Placental epithelial cell (primary cell): ENCODE data around the gene TUBB1. TPM values are rescaled to one million over a fixed set of nuclear protein-coding genes. Genes with fewer than 3 reads are reported as not detected.

Experiments
- total RNA-seq: library from RNA; depleted of rRNA; stranded (reverse); fragments of >200 nt; gene quantifications from 2 replicates; pipeline ENCODE4 v1.2.3, GENCODE V29; 2012

The TUBB1 gene
- total RNA-seq = not detected in 2 replicates

DNA sequence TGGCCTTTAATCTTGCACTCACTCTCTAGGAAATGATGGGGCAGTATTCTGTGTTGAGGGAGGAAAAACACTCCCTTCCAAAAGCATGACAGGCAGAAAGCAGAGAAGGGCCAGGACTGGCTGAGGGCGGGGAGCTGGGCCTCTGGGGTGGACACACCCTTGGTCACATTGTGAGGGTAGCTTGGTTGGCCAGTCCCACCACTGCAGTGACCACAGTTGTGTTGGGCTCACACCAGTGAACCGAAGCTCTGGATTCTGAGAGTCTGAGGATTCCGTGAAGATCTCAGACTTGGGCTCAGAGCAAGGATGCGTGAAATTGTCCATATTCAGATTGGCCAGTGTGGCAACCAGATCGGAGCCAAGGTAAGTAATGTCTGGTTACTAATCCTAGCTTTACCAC lies at the start of gene TUBB1:
Gene TUBB1 (plus strand): TSS at position 213 of the 400 bp plus-strand sequence. CDS start 94 bp downstream, at position 307.

GRCh38 chr20:58980711-58981627 lies 38.3 kb upstream of the TUBB1 start, which contains the start of gene NELFCD:
TSS of gene NELFCD (plus strand) at chr20:58981256. CDS start at chr20:58981310, 54 bp downstream.

GRCh38 chr20:59006864-59007664 lies 12.2 kb upstream of the TUBB1 start, which contains the start of gene CTSZ:
TSS of gene CTSZ (minus strand) at chr20:59007254. CDS start at chr20:59007128, 126 bp downstream.

DNA sequence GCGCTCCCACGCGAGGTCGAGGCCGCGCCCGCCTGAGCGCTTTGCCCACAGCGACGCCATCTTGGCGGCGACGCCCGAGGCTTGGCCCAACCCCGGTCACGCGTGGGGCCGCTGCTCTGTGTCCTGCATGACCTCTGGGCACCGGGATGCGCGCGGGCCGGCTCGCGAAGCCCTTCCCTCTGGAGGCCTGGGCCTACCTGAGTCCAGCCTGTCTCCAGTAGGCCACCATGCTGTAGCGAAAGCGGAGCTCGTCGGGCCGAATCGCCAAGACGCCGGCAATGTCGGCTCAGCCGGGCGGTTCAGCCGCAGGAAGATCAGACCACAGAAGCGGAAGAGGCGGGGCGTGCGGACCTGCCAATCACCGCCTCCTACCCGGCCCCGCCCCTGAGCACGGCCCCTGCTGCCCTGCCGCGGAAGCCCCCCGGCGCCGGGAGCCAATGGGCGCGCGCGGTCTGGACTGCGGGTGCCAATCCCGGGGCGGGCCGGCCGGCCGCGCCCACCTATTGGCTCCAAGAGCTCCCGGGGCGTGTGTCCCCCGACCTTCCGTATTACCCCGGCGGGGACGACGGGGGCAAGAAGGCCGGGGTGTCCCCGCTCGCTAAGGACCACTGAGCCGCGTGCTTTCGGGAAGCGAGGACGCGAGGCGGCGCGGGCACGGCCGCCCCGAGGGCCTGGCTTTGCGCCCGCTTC lies 12.9 kb downstream of the TUBB1 start, which contains the start of gene ATP5F1E:
Gene ATP5F1E (minus strand): TSS at position 313 of the 690 bp plus-strand sequence. CDS start 84 bp downstream, at position 229.

DNA sequence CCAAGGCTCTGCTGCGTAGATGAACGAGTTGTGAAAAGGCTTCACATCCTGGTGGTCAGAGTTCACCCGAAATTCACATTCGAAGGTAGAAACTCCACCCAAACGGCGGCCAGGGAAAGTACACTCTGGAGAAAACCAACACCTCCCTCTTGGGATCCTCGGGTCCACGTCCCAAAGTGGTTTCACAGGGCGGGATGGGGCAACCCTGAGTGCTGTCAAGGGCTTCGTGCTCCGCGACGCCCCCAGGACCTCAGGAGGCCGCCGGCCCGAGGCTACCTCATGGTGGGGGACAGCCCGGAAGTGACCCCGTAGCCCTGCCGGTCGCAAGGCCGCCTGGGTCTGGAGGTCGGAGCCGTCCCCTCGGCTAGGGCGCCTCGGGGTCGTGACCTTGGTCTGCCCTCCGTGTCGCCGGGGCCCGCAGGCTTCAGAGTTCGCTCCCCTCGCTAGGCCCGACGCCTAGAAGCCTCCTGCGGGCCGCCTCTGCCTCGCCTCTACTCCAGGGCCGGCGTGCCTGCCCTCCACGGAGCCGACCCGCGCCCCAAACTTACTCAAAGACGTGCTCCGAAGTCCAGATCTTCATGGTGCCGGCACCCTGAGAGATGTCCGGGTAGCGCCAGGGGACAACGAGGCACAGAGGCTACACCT lies 23.0 kb downstream of the TUBB1 start, which contains the start of gene PRELID3B:
Gene PRELID3B (minus strand): TSS at position 636 of the 645 bp plus-strand sequence. CDS start 56 bp downstream, at position 580.

Other genes with a start within 250 kb of the TUBB1 start
- 0.87 and 1.2 TPM in 2 replicates for gene GNAS-AS1, start 168.5 kb upstream of the TUBB1 start, total RNA-seq
- 764 and 901 TPM in 2 replicates for gene GNAS, start 166.7 kb upstream of the TUBB1 start, total RNA-seq
- 52.2 and 66.9 TPM in 2 replicates for gene NELFCD, start 38.2 kb upstream of the TUBB1 start, total RNA-seq
- 65.6 and 79.5 TPM in 2 replicates for gene CTSZ, start 12.2 kb upstream of the TUBB1 start, total RNA-seq
- 17.6 and 26.7 TPM in 2 replicates for gene ATP5F1E, start 12.9 kb downstream of the TUBB1 start, total RNA-seq
- gene PRELID3B, start 23.4 kb downstream of the TUBB1 start, total RNA-seq = 36.9 and 50.6 TPM in 2 replicates
- gene ZNF831, start 144.4 kb downstream of the TUBB1 start, total RNA-seq = not detected in 2 replicates